Measurements from ENCODE around the gene CMPK2.

CMPK2 gene

DNA sequence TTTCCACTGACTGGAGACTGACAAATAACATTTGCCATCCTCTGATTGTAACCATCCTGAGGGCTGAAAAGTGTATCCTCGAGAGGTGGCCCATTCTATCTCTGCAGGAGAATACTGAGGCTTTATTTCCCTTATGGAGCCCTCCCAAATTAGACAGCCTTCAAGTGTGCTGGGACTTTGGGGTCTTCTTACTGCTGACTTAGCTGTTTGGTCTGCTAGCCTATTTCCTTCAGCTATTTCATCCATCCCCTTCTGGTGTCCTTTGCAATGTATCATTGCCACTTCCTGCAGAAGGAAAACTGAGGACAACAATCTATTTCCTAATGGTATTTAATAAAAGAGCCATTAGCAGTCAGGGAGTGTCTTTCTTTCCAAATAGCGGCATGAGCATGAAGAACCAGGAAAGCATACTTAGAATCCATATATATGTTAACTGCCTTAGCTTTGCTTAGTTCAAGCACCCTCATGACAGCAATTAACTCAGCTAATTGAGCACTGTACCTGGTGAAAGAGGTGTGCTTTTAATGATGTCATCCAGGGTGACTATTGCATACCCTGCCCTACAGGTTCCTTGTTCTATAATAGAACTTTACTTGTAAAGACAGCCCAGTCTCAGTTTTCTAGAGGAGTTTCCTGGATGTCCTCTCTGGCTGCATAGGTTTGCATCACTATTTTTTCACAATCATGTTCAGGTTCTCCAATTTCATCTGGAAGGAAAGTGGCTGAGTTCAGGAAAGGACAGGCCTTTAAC lies 24.0 kb downstream of the CMPK2 start:
- no peak for DNase-seq (ENCODE audit: low read depth)

DNA sequence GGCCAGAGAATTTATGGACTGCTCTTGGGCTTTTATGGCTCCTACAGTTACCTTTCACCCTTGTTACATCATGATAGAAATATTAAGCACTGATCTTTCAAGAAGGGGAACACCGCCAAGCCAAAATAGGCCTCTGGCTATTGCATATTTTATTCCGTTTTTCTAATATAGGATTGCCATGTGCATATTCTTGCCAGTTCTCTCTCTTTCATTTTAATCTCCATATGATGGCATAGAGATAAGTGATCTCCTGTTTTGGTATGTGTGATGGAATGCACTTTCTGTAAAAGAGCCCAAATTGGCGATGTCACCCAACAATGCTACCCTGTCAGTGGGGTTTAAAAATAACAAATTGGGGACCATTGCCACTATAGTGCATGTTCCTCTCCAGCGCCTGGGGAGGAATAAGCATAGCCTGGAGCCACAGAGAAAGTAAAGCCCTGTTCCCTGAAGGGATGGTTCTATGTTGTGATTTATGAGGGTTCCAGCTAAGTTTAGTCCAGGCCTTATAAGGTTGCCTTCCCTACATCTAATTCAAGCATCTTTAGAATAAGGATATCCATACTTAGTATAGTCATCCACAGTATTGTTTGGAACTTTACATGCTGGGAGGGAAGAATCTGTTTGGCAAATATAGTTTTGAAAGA lies 26.9 kb downstream of the CMPK2 start:
- DNase-seq (ENCODE audit: low read depth) = no peak

DNA sequence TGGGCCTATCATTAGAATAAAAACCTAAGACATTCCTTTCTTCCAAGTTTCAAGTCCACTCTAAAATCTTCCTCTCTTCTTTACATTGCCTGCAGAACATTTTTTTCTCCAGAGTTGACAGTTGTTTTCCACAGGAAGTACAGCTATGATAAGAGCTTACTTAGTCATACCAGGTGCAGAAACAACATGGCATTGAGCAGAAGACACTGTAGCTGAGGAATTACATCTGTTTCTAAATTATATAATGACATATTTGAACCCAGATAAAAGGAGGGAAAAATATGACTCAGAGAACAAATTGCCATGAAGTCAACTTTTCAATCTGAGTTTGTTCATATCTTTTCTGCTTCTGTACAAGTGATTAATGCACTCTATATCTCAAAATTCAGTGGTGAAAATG lies 30.2 kb downstream of the CMPK2 start:
- DNase-seq (ENCODE audit: low read depth) = no peak

DNA sequence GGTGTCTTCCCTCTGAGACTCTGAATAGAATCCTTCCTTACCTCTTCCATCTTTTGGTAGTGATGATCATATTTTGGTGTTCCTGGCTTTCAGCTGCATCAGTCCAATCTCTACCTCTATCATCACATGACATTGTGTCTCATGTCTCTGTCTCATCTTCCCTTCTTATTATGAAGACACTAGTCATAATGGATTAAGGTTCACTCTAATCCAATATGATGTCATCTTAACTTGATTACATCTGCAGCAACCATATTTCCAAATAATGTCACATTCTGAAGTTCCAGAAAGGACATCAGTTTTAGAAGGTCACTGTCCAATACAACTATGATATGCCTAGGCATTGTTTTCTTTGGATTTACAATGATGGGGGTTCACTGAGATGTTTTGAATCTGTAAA lies 31.5 kb downstream of the CMPK2 start:
- DNase-seq (ENCODE audit: low read depth) = no peak

DNA sequence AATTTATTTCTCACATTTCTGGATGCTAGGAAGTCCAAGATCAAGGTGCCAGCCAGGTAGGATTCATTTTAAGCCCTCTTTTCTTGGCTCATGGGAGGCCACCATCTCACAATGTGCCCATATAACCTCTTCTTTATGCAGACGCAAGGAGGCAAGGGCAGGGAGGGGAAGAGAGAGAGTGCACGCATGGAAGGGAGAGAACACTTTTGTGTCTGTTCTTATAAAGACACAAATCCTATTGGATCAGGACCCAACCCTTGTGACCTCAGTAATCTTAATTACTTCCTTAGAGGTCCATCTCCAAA lies 32.5 kb downstream of the CMPK2 start:
- no peak for DNase-seq (ENCODE audit: low read depth)

DNA sequence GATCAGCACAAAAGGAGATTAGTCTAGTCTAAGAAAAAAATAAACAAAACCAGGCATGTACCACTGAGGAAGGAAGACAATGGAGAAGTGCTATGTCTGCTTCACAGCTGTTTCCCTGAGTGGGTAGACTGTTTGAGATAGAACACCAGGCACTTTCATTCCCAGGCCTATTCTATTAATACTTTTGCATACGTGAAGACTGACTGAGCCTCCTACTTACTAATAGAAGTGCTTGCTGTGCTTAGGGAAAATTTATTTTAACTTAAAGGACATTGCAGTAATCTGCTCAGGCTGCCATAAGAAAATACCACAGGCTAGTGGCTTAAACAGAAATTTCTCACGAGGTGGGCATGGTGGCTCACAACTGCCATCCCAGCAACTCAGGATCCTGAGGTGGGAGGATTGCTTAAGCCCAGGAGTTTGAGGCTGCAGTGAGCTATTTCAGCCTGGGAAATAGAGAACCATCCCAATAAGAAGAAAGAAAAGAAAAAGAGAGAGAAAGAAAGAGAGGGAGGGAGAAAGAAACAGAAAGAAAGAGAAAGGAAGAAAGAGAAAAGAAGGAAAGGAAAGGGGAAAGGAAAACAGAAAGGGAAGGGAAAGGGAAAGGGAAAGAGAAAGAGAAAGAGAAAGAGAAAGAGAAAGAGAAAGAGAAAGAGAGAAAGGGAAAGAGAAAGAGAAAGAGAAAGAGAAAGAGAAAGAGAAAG lies 33.0 kb downstream of the CMPK2 start:
- DNase-seq (ENCODE audit: low read depth) = no peak

DNA sequence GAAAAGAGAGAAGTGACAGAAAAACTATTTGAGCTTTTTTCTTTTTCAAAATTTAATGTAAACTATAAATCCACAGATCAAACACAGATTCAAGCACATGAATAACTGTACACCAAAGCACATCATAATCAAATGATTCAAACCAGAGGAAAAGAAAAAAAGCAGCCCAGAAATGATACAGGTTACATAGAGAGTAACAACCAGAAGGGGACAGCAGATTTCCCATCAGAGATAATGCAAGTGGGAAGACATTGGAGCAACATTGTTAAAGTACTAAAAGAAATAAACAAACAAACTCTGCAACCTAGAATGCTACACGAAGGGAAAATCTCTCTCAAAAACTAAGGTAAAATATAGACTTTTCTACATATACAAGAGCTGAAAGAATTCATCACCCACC lies 34.5 kb downstream of the CMPK2 start:
- DNase-seq (ENCODE audit: low read depth) = no peak

DNA sequence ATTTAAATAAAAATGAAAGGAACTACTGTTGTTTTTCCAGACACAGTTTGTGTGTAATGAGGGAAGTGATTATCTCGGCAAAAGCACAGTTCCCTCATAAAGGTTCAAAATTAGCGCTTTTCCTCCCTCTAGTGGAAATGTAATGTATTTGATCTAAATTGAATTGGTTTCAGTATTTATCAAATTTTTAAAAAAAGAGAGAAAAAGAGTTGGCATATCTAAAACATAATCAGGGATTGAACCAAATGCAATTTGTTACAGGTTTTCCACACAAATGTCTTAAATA lies 37.5 kb downstream of the CMPK2 start:
- DNase-seq (ENCODE audit: low read depth) = no peak

DNA sequence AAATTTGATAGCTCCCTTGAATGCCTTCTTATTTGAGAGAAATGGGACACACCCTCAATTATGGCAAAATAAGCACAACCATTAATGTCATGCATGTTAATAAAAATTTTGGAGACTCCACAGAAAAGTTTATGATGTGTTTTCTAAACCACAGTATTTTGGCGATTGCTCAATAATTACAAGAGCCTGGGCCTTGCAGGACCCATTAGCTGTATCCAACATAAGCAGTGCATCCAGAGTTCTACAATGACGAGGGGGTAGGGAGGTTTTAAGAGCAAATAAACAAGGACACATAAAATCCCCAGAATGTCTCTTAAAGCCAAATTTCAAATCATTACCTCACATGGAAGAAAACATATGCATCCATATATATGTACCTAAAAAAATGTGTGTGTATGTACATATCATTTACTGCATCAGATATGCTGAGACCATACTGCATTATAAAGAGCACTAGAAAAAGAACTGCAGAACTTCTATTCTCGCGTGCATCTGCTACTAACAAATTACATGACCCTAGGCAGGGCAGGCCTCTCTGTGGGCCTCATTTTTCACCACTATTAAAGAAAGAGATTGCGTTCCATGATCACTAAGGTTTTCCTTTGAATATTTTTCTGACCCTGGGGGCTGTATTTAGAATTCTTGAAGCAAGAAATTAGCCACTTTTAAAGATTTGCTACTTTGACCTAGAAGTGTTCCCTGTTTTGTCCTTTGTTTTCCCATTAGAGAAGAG lies 38.0 kb downstream of the CMPK2 start:
- no peak for DNase-seq (ENCODE audit: low read depth)

DNA sequence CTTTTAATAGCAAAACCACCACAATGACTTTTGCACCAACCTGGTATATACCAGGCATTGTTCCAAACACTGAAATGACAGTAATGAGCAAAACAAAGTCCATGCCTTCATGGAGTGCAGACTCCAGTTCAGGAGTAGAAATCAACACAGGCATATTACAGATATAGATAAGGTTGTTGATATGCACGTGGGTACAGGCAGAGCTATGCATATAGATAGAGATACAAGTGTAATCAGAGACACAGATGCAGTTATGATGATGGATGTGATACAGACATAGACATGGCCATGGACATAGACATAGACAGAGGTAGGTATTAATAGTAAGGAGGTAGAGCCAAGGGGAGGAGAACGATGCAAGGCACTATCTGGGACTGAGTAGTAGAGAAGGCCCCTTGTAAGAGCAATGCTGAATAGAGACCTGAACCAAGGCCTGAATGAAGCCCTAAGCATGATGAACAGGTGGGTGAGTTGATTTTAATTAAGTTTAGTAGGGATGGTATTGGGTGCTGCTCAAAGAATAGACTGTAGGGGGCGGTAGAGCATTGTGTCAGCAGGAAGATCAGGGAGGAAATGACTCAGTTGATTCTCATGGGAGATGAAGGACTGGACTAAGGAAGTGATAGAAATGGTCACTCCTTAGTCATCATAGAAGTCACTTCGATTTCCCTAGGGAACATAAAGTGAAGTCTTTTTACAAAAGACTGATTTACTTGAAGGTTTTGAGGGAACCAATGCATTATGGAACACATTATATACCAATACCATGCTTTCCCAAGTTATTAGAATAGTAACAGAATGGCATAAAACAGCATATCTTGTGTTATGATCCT lies 39.4 kb downstream of the CMPK2 start:
- peak; percentile 21 for DNase-seq (ENCODE audit: low read depth)

DNA sequence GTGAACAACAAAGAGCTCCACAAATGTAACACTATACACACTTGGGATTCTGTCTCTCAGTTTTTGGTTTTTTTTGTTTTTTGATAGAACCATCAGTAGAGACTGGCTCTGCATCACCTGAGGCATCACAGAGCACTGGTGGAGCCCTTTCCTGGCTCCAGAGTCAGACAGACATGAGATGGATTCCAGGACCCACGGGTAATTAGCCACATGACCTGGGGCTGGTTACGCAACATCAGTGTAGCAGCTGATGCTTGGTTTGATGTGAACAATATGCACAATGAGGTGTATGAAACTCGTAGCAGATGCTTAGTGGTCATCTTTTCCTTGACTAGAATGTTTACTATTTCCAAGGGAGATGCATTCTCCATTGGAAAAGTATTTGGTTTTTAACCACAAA lies 40.7 kb downstream of the CMPK2 start:
- no peak for DNase-seq (ENCODE audit: low read depth)

DNA sequence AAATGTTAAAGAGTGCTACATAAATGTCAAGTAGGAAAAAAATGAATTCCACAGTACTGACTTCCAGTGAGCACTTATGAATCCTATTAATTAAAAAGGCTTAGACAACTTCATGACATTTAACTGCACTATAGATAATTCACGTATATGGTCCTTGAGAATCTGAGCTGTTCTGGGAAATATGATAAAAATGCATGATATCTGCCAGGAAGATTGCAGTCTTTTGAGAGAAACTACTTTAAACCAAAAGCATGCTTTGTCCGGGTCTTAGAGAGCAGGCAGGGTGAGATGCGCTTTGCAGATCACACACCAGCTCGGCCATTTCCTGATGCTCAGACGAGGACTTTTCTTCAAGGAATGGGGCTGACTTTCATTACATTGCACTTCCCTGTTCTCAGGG lies 42.6 kb downstream of the CMPK2 start:
- no peak for DNase-seq (ENCODE audit: low read depth)

DNA sequence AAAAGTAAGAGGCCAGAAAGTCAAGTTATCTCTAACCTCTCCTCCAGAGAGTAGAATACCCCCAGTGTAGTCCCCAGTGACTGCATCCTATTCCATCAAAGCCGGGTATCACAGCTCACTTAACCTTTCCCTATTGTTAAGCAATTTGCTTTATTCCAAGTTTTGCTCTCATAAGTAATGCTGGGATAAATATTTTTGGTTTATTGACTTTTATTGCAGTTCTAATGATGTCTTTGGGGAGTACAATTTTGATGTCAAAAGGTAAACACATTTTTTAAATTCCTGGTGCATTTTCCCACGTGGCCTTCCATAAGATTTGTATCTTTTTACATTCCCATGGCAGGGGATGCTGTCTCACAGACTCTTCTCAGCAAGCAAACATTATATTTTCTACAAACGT lies 43.3 kb downstream of the CMPK2 start:
- DNase-seq (ENCODE audit: low read depth) = no peak

DNA sequence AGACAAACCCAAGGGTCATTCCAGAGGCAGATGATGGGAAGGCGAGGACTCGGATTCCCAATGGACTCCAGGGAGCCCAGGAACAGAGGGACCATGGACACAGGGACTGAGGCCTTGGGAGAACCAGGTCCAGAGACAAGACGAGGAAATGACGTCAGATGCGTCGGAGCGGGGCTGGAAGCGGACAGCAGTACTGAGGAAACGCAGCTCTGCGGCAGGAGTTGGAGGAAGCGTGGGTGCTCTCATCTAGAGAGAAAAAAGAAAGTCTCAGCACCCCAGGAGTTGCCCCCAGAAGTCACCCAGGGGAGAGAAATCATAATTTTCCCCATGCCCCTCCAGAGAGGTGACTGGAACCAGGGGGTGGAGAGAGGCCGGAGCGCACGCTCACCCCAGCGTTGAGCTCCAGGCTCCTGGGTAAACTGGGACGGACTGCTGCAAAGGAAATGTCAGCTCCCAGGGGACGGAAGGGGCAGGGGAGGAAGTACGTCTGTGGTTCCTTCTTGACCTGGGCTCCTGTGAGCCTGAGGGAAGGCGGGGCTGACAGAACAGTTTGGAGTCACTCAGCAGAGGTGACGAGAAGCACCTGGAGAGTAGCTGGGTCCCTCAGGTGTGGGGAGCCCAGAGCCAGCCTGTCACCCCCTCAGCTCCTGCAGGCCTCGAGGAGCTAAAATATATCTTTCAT lies 44.7 kb downstream of the CMPK2 start:
- DNase-seq (ENCODE audit: low read depth) = no peak

DNA sequence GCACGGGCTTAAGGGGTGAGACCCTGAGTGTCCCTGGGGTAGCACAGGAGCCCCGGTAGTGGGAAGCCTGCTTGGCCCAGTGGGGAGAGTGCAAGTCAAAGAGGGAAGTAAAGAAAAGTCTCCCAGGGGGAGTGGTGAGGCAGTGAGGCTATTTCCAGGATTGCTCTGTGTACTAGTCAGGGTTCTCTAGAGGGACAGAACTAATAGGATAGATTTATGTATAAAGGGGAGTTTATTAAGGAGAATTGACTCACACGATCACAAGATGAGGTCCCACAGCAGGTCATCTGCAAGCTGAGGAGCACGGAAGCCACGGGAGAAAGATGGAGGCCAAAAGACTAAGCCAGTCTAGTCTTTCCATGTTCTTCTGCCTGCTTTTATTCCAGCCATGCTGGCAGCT lies 45.5 kb downstream of the CMPK2 start:
- no peak for DNase-seq (ENCODE audit: low read depth)

DNA sequence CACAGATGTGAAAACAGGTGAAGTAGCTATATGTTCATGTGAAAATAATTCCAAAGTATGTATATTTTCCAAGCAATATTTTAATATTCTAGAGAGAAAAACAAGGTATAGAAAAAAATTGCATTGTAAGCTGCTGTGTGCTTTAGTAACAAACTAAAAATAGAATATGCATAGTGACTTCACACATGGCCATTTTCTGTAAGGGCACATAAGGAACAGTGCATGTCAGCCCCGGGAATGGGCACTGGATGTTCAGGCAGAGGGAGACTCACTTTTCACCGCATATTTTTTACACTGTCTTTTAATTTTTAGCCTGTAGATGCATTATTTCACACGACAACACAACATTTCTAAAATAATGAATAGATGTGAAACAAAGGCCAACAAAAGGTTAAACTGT lies 46.0 kb downstream of the CMPK2 start:
- no peak for DNase-seq (ENCODE audit: low read depth)

DNA sequence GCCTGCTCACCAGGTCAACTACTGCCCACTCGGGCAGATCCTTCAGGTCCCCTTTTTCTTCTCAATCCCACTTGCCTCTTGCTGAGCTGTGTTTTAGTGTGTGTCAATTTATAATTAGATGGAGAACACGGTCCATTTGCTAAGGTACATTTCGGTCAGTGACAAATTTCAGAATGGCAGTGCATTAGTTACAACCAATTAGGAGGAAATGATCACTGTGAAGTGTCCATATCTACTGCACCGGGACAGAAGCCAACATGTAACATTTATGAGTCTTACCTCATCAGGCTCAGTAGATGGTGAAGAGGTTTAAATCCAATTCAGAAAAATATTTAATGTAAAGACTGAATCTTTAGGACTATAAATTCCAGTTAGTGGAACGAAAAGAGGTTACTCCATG lies 47.7 kb downstream of the CMPK2 start:
- DNase-seq (ENCODE audit: low read depth) = no peak

DNA sequence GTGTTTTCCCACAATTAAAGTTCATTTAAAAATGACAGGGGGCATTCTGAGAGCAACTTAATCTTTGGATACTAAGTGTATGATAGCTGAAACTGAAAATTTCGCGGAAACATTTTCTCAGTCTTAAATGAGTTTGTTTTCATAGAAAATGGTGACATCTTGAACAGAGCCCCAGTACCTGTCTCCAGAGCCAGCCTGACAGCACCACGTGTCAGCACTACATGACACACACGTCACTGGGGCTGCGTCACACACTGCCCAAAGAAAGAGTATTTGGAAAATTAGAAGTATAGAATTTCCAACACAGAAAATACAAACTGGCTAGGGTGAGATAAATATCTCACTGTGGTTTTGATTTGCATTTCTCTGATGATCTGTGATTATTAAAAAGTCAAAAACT lies 50.8 kb downstream of the CMPK2 start:
- DNase-seq (ENCODE audit: low read depth) = no peak

DNA sequence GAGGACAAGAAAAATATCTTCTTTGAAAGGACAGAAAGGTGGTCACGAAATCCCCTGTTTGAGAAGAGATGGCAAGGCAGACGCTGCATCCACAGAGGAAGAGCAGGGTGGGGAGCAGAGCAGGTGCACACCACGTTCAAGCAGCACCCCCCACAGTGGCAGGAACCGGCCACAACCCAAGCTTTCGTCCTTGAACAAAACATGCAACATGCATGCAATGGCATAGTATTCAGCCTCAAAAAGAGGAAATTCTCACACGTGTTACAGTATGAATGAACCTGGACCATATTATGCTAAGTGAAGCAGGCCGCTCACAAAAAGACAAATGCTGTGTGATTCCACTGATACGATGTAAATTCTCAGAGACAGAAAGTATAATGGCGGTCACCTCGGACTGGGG lies 51.4 kb downstream of the CMPK2 start:
- no peak for DNase-seq (ENCODE audit: low read depth)

DNA sequence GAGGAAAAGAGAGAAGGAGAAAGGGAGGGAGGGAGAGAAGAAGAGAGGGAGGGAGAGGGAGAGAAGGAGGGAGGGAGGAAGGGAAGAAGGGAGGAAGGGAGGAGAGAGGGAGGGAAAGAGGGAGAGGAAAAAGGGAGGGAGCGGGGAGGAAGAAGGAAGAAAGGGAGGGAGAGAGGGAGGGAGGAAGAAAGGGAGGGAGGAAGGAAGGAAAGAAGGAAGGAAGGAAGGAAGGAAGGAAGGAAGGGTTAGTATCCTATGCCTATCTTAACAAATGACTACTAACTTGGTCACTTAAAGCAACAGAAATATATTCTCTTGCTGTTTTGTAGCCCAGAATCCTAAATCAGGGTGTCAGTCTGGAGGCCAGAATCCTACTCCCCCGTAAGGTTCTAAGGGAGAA lies 52.1 kb downstream of the CMPK2 start:
- DNase-seq (ENCODE audit: low read depth) = no peak

DNA sequence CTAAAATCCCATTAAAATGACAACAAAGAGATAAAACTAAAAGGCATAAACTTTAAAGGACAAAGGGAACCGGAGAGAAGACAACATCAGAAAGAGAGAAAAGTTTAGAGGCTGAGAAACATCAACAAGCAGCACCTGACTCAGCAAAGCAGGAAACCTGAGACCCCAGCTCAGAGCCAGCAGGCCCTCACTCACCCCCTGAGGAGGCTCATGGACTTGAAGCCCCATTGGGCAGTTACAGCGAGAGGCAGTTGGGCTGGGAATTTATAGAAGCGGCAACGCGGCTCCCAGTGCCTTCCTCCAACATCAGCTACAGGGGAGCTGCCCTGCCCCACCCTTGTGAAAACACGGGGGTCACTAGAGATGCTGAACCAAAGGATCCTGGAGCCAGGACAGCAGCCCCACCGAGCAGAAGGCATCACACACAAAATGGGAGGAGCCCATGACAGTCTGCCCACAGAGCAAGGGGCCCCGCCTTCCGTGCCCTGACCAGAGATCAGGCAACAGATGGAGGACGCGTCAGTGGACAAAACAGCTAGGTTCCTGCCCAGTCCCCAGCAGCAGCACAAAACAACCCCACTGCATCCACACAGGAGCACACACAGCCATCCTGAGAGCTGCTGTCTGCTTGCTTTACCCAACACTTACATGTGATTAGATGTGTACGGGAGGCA lies 52.7 kb downstream of the CMPK2 start:
- DNase-seq (ENCODE audit: low read depth) = no peak

All from stimulated activated CD8-positive, alpha-beta memory T cell treated with anti-CD3 and anti-CD28 coated beads, Interleukin-7, amount 100 ng/mL, for 24 hours (primary cell).